ENCODE results near the gene SPP1.

SPP1 gene

GRCh38 chr4:87957061-87957460 lies 18.5 kb upstream of the SPP1 start:
- DNase-seq = no peak

- no peak for DNase-seq
Observed at GRCh38 chr4:87961993-87962392, 13.5 kb upstream of the SPP1 start.

- DNase-seq = no peak
Observed at GRCh38 chr4:87962398-87963146, 12.9 kb upstream of the SPP1 start.

- no peak for DNase-seq
Observed at GRCh38 chr4:87965501-87965975, 10.0 kb upstream of the SPP1 start.

GRCh38 chr4:87966095-87966496 lies 9.4 kb upstream of the SPP1 start:
- no peak for DNase-seq

GRCh38 chr4:87967193-87967592 lies 8.3 kb upstream of the SPP1 start:
- DNase-seq = no peak

- no peak for DNase-seq
Observed at GRCh38 chr4:87970121-87970520, 5.4 kb upstream of the SPP1 start.

GRCh38 chr4:87971866-87972265 lies 3.6 kb upstream of the SPP1 start:
- DNase-seq = no peak

- peak; percentile 56 for DNase-seq
Observed at GRCh38 chr4:87973283-87974169, 2.0 kb upstream of the SPP1 start.

- peak; percentile 45 for DNase-seq
Observed at GRCh38 chr4:87974856-87975462, 555 bp upstream of the SPP1 start.

GRCh38 chr4:87977521-87978278 lies 2.2 kb downstream of the SPP1 start:
- DNase-seq = no peak

- DNase-seq = no peak
Observed at GRCh38 chr4:87978681-87979080, 3.2 kb downstream of the SPP1 start.

- DNase-seq = no peak
Observed at GRCh38 chr4:87979810-87980209, 4.3 kb downstream of the SPP1 start.

GRCh38 chr4:87981486-87981885 lies 6.0 kb downstream of the SPP1 start:
- no peak for DNase-seq

GRCh38 chr4:87982036-87982435 lies 6.5 kb downstream of the SPP1 start:
- no peak for DNase-seq

GRCh38 chr4:87982446-87983010 lies 7.0 kb downstream of the SPP1 start:
- no peak for DNase-seq

GRCh38 chr4:87983996-87984395 lies 8.5 kb downstream of the SPP1 start:
- no peak for DNase-seq

GRCh38 chr4:87985097-87985886 lies 9.8 kb downstream of the SPP1 start:
- DNase-seq = peak; percentile 56

GRCh38 chr4:87985887-87986200 lies 10.3 kb downstream of the SPP1 start:
- no peak for DNase-seq

- DNase-seq = no peak
Observed at GRCh38 chr4:87986508-87986907, 11.0 kb downstream of the SPP1 start.

- DNase-seq = no peak
Observed at GRCh38 chr4:87989765-87990164, 14.3 kb downstream of the SPP1 start.

- DNase-seq = no peak
Observed at GRCh38 chr4:87995435-87995834, 19.9 kb downstream of the SPP1 start.
